Caco-2 (cell line): ENCODE results near the gene ZNF664. TPM values are rescaled to one million over a fixed set of nuclear protein-coding genes. Genes with fewer than 3 reads are reported as not detected.

ENCODE experiments used
- BruUV-seq: library from RNA; stranded (reverse); fragments of 400-500 nt; replicated peaks from 2 replicates; lab custom pipeline; 2021; lab: Mats Ljungman, UMichigan
- CTCF ChIA-PET: fragments of 300-600 bp; sonication (Branson Sonifier 250); formaldehyde crosslinking; loops from one replicate; lab custom pipeline; 2022; ENCODE audit warnings: antibody characterized with exemption; lab: Charles Lee
- POLR2A ChIA-PET: fragments of 300-600 bp; sonication (Branson Sonifier 250); formaldehyde crosslinking; loops from one replicate; lab custom pipeline; 2022; ENCODE audit warnings: antibody characterized with exemption; lab: Charles Lee
- DNase-seq, 2 experiments: peaks; one replicate each; pipeline versions ENCODE4 v3.0.0 to v3.0.0-alpha.2; 2020 to 2022
- H3K27me3 ChIP-seq: replicated peaks from 2 replicates; pipeline ENCODE4 v1.6.0; 2011; ENCODE audit warnings: low read length; ENCODE audit not compliant: control insufficient read depth, insufficient read depth
- H3K36me3 ChIP-seq: 2 replicates; pipeline ENCODE4 v1.5.1; 2011; ENCODE audit warnings: low read length; ENCODE audit not compliant: control insufficient read depth, insufficient read depth
- H3K4me1 ChIP-seq: fragments of 250-450 bp; sonication (Bioruptor Pico); 2 replicates; pipeline ENCODE4 v1.5.1; 2020; ENCODE audit warnings: mild to moderate bottlenecking
- H3K4me3 ChIP-seq: 2 replicates; pipeline ENCODE4 v1.5.1; 2011; ENCODE audit warnings: low read depth, mild to moderate bottlenecking, control low read depth, low read length
- H3K9me3 ChIP-seq: fragments of 250-450 bp; sonication (Bioruptor Pico); 2 replicates; pipeline ENCODE4 v1.5.1; 2020; ENCODE audit warnings: mild to moderate bottlenecking, moderate library complexity
- H3K27ac Mint-ChIP-seq: one replicate; pipeline ENCODE4 v1.8.0; 2022; ENCODE audit warnings: mixed read lengths; ENCODE audit not compliant: unreplicated experiment
- H3K27me3 Mint-ChIP-seq: one replicate; pipeline ENCODE4 v1.8.0; 2022; ENCODE audit warnings: mixed read lengths; ENCODE audit not compliant: insufficient read depth, unreplicated experiment
- H3K36me3 Mint-ChIP-seq: one replicate; pipeline ENCODE4 v1.8.0; 2022; ENCODE audit warnings: mild to moderate bottlenecking, mixed read lengths; ENCODE audit not compliant: insufficient read depth, unreplicated experiment
- H3K4me1 Mint-ChIP-seq: one replicate; pipeline ENCODE4 v1.8.0; 2022; ENCODE audit warnings: low read depth, mixed read lengths; ENCODE audit not compliant: unreplicated experiment
- H3K4me3 Mint-ChIP-seq: one replicate; pipeline ENCODE4 v1.8.0; 2022; ENCODE audit warnings: mild to moderate bottlenecking, moderate library complexity, mixed read lengths; ENCODE audit not compliant: unreplicated experiment
- H3K9me3 Mint-ChIP-seq: one replicate; pipeline ENCODE4 v1.8.0; 2022; ENCODE audit warnings: mixed read lengths; ENCODE audit not compliant: unreplicated experiment
- intact Hi-C: fragments of 100-400 bp; cut with micrococcal nuclease; formaldehyde crosslinking; loops from one replicate; pipeline ENCODE4 v1.10.0; 2022; ENCODE audit not compliant: unreplicated experiment
- total RNA-seq: library from RNA; stranded (reverse); gene quantifications from 2 replicates; pipeline ENCODE4 v1.2.3, GENCODE V29; 2022
- TF ChIP-seq, protein P1 (sequence below), 2 experiments: fragments of 200-600 bp in 1 of 2; IDR thresholded peaks; 1 replicate in 1 of 2; 2 replicates in 1 of 2; pipeline versions ENCODE4 v1.5.1 to v1.8.0; 2011 to 2022; ENCODE audit warnings: antibody characterized with exemption in 1 of 2, control low read depth in 1 of 2, inconsistent platforms in 1 of 2, low read depth in 1 of 2, low read length in 1 of 2, mild to moderate bottlenecking in 1 of 2, moderate library complexity in 1 of 2; ENCODE audit not compliant: insufficient read depth in 1 of 2, severe bottlenecking in 1 of 2, unreplicated experiment in 1 of 2

ZNF664 gene
- total RNA-seq, 1 experiment from 2014 or later, result 117 TPM

DNA sequence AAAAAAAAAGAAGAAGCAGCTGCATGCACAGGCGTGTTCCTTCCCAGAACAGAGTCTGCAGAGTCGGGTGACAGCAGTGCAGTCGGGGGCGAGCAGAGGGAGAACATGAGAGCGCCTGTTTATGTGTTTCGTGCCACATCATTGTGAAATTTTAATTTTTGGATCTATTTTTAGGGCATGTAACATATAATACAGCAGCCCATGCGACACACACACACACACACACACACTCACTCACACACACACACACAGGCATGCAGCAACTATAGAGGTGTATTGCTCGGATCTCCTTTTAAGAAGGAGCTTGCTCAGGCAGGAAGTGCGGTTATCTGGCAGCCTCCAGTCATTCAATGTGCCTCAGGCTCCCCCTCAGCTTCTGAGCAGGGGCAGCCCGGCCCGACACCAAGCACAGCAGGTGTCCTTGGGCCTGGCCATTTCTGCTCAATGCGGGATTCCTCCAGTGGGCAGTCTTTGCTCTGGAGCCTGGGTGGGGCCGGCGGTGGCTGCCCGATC lies 71.8 kb downstream of the ZNF664 start:
- POLR2A ChIA-PET, result no interaction called here
- H3K9me3 ChIP-seq, result peaks cover 24% of the 10 kb centered on the region
- CTCF ChIA-PET, result interaction anchor here (0.5 to 2.5 kb wide), 4 partner anchors 9 to 277 kb away, joined by 3 to 7 read pairs (median 5); no protein-coding TSS in a partner anchor
- H3K36me3 ChIP-seq, result no peaks in the 10 kb centered on the region
- DNase-seq, result no peak
- BruUV-seq, result no TSS peak
- Mint-ChIP-seq H3K27ac (no peak overlapping the region), H3K9me3 (peaks cover 37% of the 10 kb centered on the region), H3K4me1 (peaks cover 11% of the 10 kb centered on the region), H3K36me3 (no peaks in the 10 kb centered on the region), H3K27me3 (no peaks in the 10 kb centered on the region), H3K4me3 (no peak overlapping the region)
- H3K4me3 ChIP-seq, result no peak overlapping the region
- intact Hi-C loops, result no loop called here
- H3K27me3 ChIP-seq, result no peaks in the 10 kb centered on the region
- TF ChIP-seq, protein P1, sequence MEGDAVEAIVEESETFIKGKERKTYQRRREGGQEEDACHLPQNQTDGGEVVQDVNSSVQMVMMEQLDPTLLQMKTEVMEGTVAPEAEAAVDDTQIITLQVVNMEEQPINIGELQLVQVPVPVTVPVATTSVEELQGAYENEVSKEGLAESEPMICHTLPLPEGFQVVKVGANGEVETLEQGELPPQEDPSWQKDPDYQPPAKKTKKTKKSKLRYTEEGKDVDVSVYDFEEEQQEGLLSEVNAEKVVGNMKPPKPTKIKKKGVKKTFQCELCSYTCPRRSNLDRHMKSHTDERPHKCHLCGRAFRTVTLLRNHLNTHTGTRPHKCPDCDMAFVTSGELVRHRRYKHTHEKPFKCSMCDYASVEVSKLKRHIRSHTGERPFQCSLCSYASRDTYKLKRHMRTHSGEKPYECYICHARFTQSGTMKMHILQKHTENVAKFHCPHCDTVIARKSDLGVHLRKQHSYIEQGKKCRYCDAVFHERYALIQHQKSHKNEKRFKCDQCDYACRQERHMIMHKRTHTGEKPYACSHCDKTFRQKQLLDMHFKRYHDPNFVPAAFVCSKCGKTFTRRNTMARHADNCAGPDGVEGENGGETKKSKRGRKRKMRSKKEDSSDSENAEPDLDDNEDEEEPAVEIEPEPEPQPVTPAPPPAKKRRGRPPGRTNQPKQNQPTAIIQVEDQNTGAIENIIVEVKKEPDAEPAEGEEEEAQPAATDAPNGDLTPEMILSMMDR (IDR thresholded peaks at IDR 0.05; ENCODE audit: insufficient read depth in 1 of 2, low read depth in 1 of 2, low read length in 1 of 2, severe bottlenecking in 1 of 2, unreplicated experiment in 1 of 2), result no peak
- peaks cover 10% of the 10 kb centered on the region for H3K4me1 ChIP-seq

DNA sequence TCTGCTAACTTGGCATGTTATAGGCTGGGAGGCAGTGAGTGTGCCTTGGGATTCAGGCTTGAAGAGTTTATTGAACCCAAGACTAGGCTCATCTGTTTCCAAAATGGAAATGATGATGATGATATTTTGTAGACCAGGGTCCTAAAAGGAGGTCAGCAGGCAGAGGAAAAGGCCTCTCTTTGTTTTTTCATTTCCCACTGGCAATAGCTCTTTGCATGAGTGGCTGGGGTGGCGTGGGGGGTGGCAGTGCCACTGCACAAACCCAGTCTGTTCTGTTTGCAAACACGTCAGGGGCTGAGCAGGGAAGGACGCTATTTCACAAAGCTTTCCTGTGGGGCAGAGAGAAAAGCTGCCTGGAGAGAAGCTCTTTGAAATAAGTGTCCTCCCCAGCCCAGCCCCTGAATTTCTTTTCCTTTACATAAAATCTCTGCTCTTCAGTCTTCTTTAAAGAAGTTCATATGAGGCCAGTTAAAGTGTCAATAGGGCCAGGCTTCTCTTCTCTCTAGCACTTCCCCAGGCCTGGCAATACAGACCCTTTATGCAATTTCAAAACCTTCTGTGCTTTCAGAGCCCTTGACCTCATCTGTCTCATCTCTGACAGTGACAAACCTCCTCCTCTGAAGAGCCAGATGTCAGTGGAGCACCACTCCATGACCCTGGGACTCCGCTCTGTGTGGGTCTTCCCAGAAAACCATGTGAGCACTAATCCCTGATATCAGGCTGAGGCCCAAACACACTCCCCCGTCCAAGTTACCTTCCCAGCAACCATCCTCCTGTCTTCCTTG lies 72.8 kb downstream of the ZNF664 start:
- Mint-ChIP-seq H3K27me3 (no peaks in the 10 kb centered on the region), H3K4me3 (no peak overlapping the region), H3K27ac (no peak overlapping the region), H3K9me3 (peaks cover 37% of the 10 kb centered on the region), H3K36me3 (no peaks in the 10 kb centered on the region), H3K4me1 (peaks cover 11% of the 10 kb centered on the region)
- ChIA-PET POLR2A (no interaction called here), CTCF (no interaction called here)
- Histone ChIP-seq H3K4me1 (peaks cover 10% of the 10 kb centered on the region), H3K27me3 (no peaks in the 10 kb centered on the region), H3K4me3 (no peak overlapping the region), H3K36me3 (no peaks in the 10 kb centered on the region), H3K9me3 (peaks cover 24% of the 10 kb centered on the region)
- TF ChIP-seq, protein P1 (IDR thresholded peaks at IDR 0.05; ENCODE audit: insufficient read depth in 1 of 2, low read depth in 1 of 2, low read length in 1 of 2, severe bottlenecking in 1 of 2, unreplicated experiment in 1 of 2), result no peak
- no TSS peak for BruUV-seq
- no peak for DNase-seq
- intact Hi-C loops, result no loop called here

DNA sequence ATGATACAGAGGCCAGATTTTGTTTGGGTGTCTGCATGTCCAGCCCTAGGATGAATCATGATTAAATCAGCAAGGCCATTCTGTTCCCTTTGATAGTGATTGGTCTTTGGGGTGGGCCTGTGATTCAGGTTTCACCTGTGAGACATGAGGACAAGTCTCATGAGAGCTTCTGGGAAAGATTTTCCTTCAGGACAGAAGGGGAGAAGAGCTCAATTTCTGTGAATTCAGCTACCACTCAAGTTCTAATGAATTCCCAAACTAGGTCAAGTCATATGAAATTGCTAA lies 73.4 kb downstream of the ZNF664 start:
- BruUV-seq, result no TSS peak

More for the DNA sequence above, 73.4 kb downstream of the ZNF664 start:
- Histone ChIP-seq H3K9me3 (peaks cover 24% of the 10 kb centered on the region), H3K27me3 (no peaks in the 10 kb centered on the region), H3K4me1 (peaks cover 7% of the 10 kb centered on the region), H3K4me3 (no peak overlapping the region), H3K36me3 (no peaks in the 10 kb centered on the region)
- Mint-ChIP-seq H3K4me3 (no peak overlapping the region), H3K27me3 (no peaks in the 10 kb centered on the region), H3K36me3 (no peaks in the 10 kb centered on the region), H3K27ac (no peak overlapping the region), H3K9me3 (peaks cover 37% of the 10 kb centered on the region), H3K4me1 (peaks cover 11% of the 10 kb centered on the region)
- TF ChIP-seq, protein P1 (IDR thresholded peaks at IDR 0.05; ENCODE audit: insufficient read depth in 1 of 2, low read depth in 1 of 2, low read length in 1 of 2, severe bottlenecking in 1 of 2, unreplicated experiment in 1 of 2), result no peak
- ChIA-PET POLR2A (no interaction called here), CTCF (interaction anchor here (0.7 kb wide), 1 partner anchor 14 kb away, joined by 3 read pairs; no protein-coding TSS in a partner anchor)
- DNase-seq, result no peak
- intact Hi-C loops, result no loop called here
